Measurements from ENCODE around the gene KRTAP20-3.

DNA sequence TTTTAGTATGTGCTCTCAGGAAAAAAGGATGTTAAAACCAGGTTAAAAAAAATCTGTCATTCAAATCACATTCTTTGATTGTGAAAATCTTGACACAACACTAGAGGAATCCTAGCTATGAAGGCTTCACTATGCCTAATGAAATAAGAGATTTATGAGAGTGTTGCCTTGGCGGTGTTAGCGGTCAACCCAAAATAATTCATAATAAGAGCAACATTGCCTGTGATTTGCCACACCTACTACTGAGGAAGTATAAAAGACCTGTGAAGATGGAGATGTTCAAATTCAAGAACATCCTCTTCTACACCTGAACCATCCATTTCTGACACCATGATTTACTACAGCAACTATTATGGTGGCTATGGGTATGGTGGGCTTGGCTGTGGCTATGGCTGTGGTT is 26.5 kb upstream of the KRTAP20-3 start, which contains the start of gene KRTAP20-1:
- TF ChIP-seq, protein P1, sequence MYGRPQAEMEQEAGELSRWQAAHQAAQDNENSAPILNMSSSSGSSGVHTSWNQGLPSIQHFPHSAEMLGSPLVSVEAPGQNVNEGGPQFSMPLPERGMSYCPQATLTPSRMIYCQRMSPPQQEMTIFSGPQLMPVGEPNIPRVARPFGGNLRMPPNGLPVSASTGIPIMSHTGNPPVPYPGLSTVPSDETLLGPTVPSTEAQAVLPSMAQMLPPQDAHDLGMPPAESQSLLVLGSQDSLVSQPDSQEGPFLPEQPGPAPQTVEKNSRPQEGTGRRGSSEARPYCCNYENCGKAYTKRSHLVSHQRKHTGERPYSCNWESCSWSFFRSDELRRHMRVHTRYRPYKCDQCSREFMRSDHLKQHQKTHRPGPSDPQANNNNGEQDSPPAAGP (tag by site-specific recombination; IDR thresholded peaks at IDR 0.05) = no peak
- no peak for TF ChIP-seq ZNF157 (tag by site-specific recombination; IDR thresholded peaks at IDR 0.05)
- no peak for TF ChIP-seq ZNF175 (tag by site-specific recombination; IDR thresholded peaks at IDR 0.05)
- no peak for TF ChIP-seq ZBTB1 (tag by site-specific recombination; IDR thresholded peaks at IDR 0.05)
- TF ChIP-seq HOXA7 (CRISPR knock-in tag; IDR thresholded peaks at IDR 0.05; ENCODE audit: borderline replicate concordance) = no peak
- TF ChIP-seq, protein P2, sequence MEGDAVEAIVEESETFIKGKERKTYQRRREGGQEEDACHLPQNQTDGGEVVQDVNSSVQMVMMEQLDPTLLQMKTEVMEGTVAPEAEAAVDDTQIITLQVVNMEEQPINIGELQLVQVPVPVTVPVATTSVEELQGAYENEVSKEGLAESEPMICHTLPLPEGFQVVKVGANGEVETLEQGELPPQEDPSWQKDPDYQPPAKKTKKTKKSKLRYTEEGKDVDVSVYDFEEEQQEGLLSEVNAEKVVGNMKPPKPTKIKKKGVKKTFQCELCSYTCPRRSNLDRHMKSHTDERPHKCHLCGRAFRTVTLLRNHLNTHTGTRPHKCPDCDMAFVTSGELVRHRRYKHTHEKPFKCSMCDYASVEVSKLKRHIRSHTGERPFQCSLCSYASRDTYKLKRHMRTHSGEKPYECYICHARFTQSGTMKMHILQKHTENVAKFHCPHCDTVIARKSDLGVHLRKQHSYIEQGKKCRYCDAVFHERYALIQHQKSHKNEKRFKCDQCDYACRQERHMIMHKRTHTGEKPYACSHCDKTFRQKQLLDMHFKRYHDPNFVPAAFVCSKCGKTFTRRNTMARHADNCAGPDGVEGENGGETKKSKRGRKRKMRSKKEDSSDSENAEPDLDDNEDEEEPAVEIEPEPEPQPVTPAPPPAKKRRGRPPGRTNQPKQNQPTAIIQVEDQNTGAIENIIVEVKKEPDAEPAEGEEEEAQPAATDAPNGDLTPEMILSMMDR (tag by site-specific recombination; IDR thresholded peaks at IDR 0.05) = no peak

All from HEK293 (cell line).